Measurements from ENCODE around the gene KCNMB2.

GRCh38 chr3:178752843-178753242 lies 216.6 kb downstream of the KCNMB2 start:
- TF ChIP-seq EZH2phosphoT487 (IDR thresholded peaks at IDR 0.05; ENCODE audit: insufficient read depth, low read depth) (no peak), EZH2 (IDR thresholded peaks at IDR 0.05; ENCODE audit: insufficient read depth, poor library complexity, severe bottlenecking) (no peak)

Data from GM23248 (cell line).